Measurements from ENCODE around the gene COG5.

GRCh38 chr7:107534139-107534538, 29.6 kb downstream of the COG5 start:
- TF ChIP-seq TAF1 (IDR thresholded peaks at IDR 0.05; ENCODE audit: borderline replicate concordance, insufficient read depth, low read length) (no peak), FOXP2 (optimal IDR thresholded peaks at IDR 0.05; ENCODE audit: borderline replicate concordance, extremely low read depth, extremely low read length, insufficient read depth) (no peak)

Measured in PFSK-1 (cell line).